HG02678 (cell line): Measurements from ENCODE around the gene RTN4RL2.
"Not testable (repeated sequence)": the region's sequence is repeated elsewhere in the genome, so short reads cannot be mapped to it uniquely, and the experiment has no call there.

Source experiments
- ATAC-seq: cut with Tn5 transposase; IDR thresholded peaks from one replicate; pipeline ENCODE4 v1.9.1; 2021; ENCODE audit warnings: mild to moderate bottlenecking, moderate library complexity; ENCODE audit not compliant: unreplicated experiment

Gene RTN4RL2

DNA sequence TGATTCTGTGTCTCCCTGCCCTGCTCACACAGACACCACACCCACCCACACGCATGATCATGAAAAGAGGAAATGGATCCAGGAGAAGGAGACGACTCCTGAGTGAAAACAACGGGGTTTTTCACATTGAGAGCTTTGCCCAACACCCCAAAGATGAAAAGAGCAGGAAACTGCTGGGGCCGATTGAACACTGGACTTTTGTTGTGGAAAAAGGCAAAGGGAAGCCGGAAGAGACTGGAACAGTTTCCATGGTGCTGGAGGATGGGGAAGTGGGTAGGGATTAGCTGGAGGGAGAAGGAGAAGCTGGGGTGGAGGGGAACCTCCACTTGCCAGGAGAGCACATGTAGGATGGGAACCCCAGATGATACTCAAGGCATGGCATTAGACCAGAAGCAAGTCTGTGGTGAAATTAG is 28.2 kb upstream of the RTN4RL2 start:
- ATAC-seq = no peak

DNA sequence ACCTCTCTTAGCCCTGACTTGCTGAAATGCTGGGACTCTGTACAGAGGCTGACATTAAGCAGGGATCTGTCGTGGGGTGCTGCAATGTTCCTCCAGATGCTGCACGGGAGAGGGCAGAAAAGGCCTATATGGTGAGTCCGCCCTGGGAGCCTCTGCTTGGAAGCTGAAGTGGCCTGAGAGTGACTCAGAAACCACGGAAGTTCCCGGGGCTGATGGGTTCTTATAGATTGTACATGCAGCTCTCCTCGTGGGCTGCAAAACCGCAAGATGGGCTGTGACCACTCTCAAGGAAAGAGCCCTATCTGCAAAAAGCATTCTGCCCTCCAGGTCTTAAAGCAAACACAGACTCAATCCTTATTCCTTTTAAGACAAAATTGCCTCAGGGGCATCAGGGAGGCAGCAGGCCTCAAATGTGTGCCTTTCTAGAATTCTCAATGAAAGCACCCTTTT is 27.6 kb upstream of the RTN4RL2 start:
- peak; percentile 61 for ATAC-seq

DNA sequence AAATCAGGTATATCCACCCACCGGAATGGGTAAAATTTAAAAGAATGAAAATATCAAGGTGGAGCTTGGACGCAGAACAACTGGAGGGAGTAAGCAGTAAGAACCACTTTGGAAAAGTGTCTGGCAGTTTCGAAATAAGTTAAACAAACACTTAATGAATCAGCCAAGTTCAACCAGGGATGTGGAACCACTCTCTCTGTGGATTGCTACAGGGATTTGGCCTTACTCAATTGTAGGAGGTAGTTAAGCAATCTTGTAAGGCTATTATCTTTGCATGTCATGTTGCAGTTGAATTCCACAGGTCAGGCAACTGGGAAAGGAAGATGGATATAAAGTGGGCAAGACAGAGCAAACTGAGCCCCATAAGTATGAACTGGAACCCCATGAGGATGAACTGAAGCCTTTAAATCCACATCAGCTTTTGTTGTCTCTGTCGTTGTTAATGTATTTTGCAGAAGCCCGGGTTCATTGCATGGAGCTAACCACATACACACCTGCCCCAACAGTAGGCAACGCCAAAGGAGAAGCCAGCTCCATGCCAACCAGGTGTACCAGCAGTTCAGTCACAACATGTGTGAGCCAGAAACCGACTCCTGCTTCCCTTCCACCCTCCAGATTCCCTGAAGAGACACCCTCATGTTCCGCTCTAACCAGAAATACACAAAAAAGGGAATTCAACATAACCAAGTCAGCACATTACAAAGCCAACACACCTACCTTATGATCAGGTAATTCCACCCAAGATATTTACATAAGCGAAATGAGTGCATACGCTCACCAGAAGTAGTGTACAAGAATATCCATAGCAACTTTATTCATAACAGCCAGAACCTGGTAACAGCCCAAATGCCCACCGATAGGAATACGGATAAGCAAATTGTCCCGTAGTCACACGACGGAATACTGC is 25.4 kb upstream of the RTN4RL2 start:
- no peak for ATAC-seq

DNA sequence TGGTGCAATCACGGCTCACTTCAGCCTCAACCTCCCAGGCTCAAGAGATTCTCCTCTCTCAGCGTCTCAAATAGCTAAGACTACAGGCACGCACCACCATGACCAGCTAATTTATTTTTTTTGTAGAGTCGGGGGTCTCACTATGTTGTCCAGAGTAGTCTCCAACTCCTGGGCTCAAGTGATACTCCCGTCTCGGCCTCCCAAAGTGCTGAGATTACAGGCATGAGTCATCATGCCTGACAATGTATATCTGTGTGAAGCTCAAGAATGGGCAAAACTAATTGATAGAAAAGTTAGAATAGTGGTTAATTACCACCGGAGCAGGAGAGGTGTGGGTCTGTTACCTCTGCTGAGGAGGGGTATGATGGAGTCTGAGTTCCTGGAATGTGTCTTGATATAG is 24.3 kb upstream of the RTN4RL2 start:
- no peak for ATAC-seq

DNA sequence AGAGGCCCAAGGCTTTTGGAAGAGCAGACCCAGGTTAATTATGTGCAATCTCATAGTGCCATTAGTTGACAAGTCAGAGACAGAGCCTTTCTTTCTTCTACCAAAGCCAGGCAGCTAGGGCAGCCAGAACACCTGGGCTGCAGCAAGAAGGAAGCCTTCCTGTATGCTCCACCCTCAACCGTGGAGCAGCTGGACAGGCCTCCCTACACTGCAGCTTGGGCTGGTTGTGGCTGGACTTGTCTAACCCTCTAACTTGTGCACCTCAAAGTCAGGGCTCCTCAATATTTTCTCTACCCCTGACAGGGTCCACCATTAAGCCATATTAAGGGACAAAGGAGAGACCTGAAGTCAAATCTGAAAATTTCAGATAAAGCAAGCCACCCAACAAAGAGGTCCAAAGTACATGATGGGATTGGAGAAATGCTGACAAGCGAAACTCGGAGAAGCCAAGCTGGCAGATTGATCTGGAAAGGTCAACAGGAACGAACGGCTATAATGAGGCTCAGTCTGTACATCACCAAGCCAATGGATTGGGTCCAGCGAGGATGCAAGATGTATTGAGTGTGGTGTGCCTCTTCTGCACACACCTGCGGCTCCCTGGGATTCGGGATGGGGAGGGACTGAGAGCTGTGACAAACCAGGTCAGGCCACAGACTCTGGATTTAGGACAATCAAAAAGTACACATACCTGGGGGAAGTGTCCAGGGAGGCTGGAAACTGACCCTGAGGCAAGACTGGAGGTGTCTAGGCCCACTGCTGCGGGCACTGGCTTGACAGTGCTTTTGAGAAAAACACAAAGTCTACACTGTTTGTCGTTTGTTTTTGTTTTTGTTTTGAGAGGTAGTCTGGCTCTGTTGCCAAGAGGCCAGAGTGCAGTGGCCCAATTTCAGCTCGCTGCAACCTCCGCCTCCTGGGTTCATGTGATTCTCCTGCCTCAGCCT is 21.7 kb upstream of the RTN4RL2 start:
- ATAC-seq = no peak

DNA sequence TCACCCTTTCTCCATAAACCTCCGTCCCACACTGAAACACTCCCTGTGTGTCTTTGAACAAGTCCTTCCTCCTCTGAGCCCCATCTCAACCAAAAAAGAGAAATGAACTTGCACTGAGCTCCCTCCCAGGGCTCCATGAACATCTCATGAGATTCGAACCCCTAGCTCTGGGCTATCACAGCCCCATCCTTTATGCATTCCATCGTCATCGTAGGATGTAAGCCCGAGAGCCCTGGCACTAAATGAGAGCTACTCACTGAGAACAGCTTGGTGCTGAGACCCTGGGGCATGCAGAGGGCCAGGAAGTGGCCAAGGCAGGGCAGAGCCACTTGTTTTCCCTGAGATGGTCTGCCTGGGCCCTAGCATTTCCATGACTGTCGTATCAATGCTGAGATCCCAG is 20.5 kb upstream of the RTN4RL2 start:
- no peak for ATAC-seq

DNA sequence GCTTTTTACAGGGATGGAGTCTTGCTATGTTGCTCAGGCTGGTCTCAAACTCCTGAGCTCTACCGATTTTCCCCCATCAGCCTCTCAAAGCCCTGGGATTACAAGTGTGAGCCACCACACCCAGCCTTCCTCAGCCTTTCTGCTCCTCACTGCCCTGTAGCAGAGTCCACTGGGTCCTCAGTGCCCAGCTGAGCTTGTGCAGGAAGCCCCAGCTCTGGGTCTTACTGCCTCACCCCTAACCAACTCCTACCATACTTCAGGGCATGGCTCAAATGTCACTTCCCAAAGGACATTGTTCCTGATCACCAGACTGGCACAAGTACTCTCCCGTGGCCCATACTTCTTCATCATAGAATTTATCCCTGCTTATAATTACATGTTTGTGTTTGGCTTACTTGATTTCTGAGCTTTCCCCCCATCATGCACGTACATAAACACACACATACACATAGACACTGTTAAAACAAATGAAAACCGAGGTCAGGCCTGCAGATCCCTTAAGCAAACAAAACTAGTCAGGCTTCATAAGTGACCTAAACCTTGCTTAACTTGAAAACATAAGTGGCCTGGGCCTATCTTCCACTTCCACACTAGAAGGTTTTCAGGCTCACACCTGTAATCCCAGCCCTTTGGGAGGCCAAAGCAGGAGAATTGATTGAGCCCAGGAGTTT is 19.4 kb upstream of the RTN4RL2 start:
- no peak for ATAC-seq

DNA sequence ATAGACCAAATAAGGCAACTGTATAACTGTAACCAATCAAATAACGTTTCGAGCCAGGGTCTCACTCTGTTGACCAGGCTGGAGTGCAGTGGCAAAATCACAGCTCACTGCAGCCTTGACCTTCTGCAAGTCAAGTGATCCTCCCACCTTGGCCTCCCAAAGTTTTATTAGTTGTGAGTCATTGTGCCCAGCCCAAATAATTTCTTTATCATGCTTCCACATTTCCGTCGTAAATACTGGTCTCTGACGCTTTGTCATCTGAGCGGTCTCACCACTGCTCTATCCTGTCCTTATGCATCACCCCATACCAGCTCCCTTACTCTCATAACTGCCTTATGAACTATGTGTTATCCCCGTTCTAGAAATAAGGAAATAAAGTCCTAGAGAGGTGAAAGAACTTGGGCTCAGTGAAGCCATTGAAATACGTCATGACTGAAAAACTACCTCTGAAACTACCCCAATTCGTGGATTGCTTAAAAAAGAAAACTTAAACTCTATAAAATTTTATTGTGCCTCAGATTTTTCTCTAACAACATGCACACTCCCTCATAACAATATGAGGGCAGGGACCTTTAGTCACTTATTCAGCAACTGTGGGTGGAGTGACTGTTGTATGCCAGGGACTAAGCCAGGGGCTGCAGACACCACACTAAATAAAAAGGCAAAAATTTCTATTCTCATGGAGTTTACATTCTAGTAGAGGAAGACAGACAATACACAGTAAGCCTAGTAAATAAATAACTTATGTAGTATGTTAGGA is 15.8 kb upstream of the RTN4RL2 start:
- no peak for ATAC-seq

DNA sequence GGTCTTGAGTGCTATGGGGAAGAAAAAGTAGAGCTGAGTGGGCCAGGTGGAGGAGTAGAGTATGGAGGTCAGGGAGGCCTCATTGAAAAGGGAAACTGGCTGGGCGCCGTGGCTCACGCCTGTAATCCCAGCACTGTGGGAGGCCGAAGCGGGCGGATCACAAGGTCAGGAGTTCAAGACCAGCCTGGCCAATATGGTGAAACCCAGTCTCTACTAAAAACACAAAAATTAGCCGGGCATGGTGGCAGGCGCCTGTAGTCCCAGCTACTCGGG is 15.3 kb upstream of the RTN4RL2 start:
- not testable (repeated sequence) for ATAC-seq

DNA sequence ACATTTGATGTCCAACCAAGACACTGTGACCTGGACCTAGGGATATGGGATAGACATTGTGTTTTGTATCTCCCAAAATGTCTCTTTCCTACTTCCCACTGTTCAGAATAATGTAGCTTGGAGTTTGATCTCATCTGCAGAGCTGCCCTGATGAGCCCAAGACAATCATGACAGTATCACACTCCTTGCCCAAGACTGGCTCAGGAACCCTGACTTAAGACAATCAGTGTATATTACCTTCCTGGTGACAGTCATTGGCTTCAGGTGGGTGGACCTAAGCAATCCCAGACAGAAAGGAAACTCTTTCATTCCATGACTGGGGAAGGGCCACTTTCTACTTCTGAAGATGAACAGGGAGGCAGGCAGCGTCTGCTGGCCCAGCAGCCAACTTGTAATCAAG is 14.3 kb upstream of the RTN4RL2 start:
- ATAC-seq = no peak

DNA sequence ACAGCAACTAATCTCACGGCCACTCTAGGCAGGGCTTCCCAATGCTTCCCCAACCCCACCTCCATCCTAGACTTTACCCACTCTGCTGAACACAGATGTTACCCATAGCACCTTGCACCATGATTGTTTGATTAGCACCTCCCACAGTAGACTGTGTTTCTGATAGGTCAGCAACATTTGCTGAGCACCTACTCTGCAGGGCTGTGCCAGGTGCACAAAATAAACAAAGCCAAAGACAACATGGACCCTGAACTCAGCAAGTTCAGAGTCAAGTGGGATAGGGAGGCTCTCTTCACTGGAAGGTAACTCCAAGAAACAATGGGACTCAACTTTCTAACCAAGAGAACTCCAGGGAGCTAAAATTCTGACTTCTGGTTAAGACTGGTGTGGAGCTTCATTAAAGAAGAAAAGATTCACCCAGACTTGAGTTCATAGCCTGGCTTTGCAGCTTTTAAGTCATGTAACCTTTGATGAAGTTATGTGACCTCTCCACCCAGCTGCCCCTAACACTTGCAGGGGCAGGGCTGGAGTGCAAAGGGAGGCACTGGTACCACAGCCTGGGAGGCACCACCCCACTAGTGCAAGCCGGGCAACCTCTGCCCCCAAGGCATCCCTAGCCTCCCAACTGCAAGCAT is 6.7 kb upstream of the RTN4RL2 start:
- no peak for ATAC-seq

DNA sequence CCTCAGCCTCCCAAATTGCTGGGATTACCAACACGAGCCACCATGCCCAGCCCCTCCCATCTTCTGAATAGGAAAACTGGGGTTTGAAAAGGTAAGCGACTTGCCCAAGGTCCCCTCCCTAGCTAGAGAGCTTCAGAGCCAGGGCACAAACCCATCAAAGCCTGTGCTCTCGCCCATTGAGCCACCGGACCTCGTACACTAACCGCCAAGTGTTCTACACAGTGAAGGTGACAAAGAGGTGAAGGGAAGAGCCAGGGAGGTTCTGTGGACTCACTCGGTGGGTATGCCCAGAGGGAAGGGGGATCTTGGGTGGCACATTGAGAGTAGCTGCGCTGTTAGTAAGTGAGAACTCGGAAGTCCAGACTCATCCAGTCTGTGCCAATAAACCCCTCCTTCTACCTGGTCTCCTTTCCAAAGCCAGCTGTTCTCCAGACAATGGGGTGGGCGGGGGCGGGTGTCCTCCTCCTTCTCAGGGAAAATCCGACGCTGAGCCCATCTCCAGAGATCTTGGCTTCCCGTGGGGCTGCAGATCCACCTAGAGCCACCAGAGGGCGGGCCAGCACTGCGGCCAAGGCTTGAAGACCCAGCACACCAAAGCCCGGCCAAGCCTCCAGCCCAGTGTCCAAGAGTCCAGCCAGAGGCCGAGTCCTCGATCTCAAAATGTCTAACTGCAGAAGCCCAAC is 3.2 kb upstream of the RTN4RL2 start:
- peak; percentile 64 for ATAC-seq

DNA sequence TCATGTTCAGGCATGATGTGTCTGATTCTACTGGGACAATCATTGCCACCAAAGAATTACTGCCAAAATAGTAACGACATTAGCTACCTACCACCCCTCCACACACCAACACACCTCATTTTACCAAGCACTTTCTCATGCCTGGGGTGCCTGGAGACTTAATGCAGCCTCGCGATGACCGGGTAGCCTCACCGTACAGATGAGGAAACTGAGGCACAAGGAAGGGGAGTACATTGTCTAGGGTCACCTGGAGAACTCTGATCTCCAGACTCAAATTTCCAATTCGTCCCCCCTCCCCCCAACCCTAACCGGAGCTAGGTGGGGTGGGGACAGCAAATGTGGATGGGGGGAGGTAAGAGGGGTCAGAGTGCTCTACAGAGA is 2.7 kb upstream of the RTN4RL2 start:
- ATAC-seq = peak; percentile 18

DNA sequence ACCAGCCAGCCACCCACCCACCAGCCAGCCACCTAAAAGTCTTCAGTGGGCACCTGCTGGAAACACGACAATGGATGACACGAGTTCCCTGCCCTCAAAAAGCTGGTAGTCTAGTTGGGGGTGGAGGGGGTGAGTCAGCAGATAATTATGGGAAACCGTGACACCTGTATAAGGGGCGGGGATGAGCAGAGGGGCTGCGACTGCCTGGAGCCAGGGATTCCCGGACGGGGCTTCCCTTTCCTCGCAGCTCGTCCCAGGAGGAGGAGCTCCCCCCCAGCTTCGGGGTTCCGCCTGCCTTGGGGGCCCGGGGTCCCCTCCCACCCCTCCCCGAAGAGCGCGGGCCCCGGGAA is 2.3 kb upstream of the RTN4RL2 start:
- no peak for ATAC-seq

DNA sequence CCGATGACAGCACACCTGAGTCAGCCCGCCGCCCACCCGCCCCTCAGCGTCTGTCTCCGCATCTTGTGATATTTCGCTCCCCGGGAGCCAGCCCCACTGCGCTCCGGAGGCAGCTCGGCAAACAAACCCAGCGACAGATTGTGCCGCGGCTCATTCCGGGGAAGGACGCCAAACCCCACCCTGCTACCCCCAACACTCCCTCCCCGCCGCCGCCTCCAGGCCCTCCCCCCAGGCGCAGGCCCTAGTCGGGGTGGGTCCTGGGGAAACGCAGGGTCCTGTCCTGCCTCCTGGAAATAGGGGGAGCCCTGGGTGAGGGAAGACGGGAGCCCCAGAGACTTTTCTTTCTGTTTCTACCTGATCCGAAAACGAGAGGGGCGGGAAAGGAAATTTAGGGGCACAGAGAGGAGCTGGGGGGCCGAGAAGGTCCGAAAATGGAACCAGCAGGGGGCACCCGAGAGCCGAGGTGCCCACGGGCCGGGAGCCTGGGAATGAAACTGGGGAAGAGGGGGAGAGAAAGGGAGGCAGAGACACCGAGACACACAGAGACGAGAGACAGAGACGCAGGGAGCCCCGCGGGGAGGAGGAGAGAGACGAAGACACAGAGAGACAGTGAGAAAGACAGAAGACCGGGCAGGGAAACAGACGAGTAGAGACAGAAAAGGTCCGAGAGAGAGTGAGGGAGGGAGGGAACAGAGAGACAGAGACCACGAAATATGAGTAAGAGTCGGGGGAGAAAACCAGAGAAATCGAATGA is 1.7 kb upstream of the RTN4RL2 start:
- no peak for ATAC-seq

DNA sequence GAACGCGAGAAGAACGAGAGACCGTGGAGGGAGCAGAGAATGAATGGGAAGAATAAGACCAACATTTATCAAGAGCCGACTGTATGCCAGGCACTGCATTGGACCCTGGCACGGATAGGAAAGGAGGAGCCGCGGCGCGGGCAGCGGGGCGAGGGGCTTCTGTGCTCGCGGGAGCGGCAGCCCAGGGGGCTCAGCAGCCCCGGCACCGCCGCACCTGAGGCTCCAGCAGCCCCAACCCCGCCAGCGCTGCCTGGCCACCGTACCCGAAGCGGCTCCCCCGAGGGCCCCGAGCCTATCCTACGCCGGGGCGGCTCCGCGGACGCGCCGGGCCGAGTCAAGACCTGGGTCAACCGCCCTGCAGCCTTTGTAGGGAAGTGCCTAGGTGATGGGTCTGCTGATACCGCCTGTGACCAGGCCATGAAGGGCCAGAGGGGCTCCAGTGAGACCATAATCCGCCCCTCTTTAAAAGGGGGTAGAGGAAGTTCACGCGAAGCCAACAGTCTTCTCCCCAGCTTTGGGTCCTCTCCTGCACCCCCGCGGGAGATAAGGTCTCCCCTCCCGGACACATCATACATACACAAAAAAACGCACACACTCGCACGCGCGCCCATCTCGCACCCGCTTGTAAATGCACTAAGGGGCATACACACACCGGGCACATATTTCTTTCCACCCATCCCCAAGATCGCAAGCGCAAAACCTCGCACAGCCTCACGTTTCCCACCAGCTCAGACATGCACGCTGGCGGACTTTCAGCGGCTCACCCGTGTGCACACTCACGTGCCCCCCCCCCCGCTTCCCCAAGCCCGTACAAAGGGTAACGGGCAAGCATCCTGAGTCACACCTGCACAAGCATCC is 935 bp upstream of the RTN4RL2 start:
- no peak for ATAC-seq

DNA sequence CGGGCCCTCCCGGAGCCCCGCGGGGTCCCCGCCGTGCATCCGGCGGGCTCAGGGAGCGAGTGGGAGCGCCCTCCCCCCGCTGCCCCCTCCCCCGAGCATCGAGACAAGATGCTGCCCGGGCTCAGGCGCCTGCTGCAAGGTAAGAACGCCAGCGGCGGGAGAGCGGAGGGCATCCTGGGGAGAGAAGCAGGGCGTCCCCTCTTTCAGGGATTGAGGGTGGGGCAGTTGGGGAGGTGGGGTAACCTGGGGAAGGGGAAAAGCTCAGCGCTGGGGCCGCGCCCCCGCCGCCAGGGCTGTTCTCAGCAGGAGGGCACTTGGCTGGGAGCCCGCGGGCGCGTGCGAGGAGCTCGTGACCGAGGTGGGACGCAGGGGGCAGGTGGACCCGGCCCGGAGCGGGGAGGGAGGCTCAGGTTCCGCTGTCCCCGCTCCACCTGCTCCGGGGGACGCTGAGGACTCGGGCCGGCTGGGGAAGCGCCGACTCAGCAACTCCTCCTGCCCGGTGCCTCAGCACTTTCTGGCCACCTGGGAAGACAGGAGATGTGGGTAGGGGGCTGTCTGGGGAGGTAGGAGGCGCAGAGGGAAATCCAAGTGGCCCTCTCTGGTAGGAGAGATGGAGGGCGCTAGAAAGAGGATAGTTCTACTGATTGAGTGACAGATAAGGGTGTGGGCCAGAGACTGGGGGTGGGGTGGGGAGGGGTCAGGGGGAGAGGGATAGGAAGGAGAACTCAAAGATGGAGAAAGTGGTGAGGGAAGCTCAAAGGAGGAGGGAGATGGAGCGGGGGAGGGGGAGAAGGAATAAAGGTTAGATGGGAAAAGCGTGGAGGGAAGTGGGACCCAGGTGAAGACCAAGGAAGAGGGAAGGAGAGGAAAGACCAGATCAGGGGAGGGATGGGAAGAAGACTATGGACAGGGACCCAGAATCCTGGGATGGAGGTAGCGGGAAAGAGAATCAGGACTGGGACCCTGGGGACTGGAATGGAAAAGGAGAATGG is 726 bp downstream of the RTN4RL2 start:
- ATAC-seq = no peak
